HepG2 (cell line): Measurements from ENCODE around the gene DUS1L. TPM values are rescaled to one million over a fixed set of nuclear protein-coding genes. Genes with fewer than 3 reads are reported as not detected.

Experiments
- AGO2 ChIP-seq: fragments of 200-400 bp; formaldehyde crosslinking; optimal IDR thresholded peaks from 2 replicates; pipeline ENCODE3; 2017; ENCODE audit warnings: mild to moderate bottlenecking, low read depth, low read length, moderate library complexity
- AKAP8 ChIP-seq: sonication (generic); formaldehyde crosslinking; IDR thresholded peaks from 2 replicates; pipeline ENCODE4 v1.5.1; 2020; ENCODE audit warnings: mild to moderate bottlenecking, missing genetic modification reagents
- ASH2L ChIP-seq: fragments of 300-600, 200-600 bp; sonication (generic); IDR thresholded peaks from 2 replicates; pipeline ENCODE4 v1.7.0; 2017; ENCODE audit warnings: low read depth, mild to moderate bottlenecking, moderate library complexity, mixed read lengths, low read length; ENCODE audit not compliant: insufficient read length
- MIER3 ChIP-seq: IDR thresholded peaks from 2 replicates; pipeline ENCODE4 v1.6.1; 2016; ENCODE audit warnings: missing compliant biosample characterization, borderline replicate concordance
- NCOR1 ChIP-seq: fragments of 200-600 bp; sonication (generic); IDR thresholded peaks from 2 replicates; pipeline ENCODE4 v1.7.0; 2017; ENCODE audit warnings: antibody characterized with exemption, low read length, borderline replicate concordance
- POLR2AphosphoS5 ChIP-seq: IDR thresholded peaks from 2 replicates; pipeline ENCODE4 v1.6.1; 2012; ENCODE audit warnings: low read depth, low read length
- RFX5 ChIP-seq: IDR thresholded peaks from 2 replicates; pipeline ENCODE4 v1.6.1; 2011; ENCODE audit warnings: low read depth, low read length, improper control_type of control experiment
- SCMH1 ChIP-seq: sonication (generic); formaldehyde crosslinking; IDR thresholded peaks from 2 replicates; pipeline ENCODE4 v1.9.0; 2021; ENCODE audit warnings: missing genetic modification reagents, mild to moderate bottlenecking, borderline replicate concordance
- SRSF4 ChIP-seq: fragments of 200-400 bp; formaldehyde crosslinking; IDR thresholded peaks from one replicate; pipeline ENCODE4 v1.6.1; 2018; ENCODE audit warnings: mild to moderate bottlenecking, low read depth, low read length, moderate library complexity; ENCODE audit not compliant: poor library complexity, severe bottlenecking
- ZNF354B ChIP-seq: sonication (generic); formaldehyde crosslinking; IDR thresholded peaks from 2 replicates; pipeline ENCODE4 v1.8.0; 2022; ENCODE audit warnings: mild to moderate bottlenecking, missing genetic modification reagents
- ZNF550 ChIP-seq: sonication (generic); formaldehyde crosslinking; IDR thresholded peaks from 2 replicates; pipeline ENCODE4 v1.4.0; 2020; ENCODE audit warnings: mild to moderate bottlenecking, missing genetic modification reagents, borderline replicate concordance
- ZNF629 ChIP-seq: sonication (generic); formaldehyde crosslinking; conservative IDR thresholded peaks from 2 replicates; pipeline ENCODE4 v1.5.0; 2020; ENCODE audit warnings: missing genetic modification reagents
- polyA plus RNA-seq, 8 experiments: library from polyadenylated mRNA; depleted of rRNA in 3 of 8; stranded (reverse) in 7 of 8; unstranded in 1 of 8; fragments of >200 nt; fragmentation: Illumina TruSeq in 4 of 8; extraction: Trizol in 4 of 8; gene quantifications; 2 replicates each; pipeline versions ENCODE4 v1.2.1 to v1.2.3, GENCODE V29; 2011 to 2016; ENCODE audit warnings: low read depth in 4 of 8, missing spikeins in 1 of 8, mixed read lengths in 1 of 8; ENCODE audit not compliant: insufficient read depth in 1 of 8
- total RNA-seq, 5 experiments: library from RNA; depleted of rRNA; stranded (reverse); fragments of >200 nt; fragmentation: Illumina TruSeq; extraction: Trizol; gene quantifications; 2 replicates each; pipeline ENCODE4 v1.2.3, GENCODE V29; 2016; ENCODE audit warnings: low read depth in 1 of 5
- TF ChIP-seq, protein P1 (sequence below): sonication (generic); formaldehyde crosslinking; IDR thresholded peaks from 2 replicates; pipeline ENCODE4 v1.4.0; 2020; ENCODE audit warnings: low read depth, missing genetic modification reagents

The DUS1L gene
- total and polyA plus RNA-seq, 2 of the 13 experiments (the other 11 are each of a cell fraction or from before 2014, with no cell fraction given) = 81.0 to 109 TPM

DNA sequence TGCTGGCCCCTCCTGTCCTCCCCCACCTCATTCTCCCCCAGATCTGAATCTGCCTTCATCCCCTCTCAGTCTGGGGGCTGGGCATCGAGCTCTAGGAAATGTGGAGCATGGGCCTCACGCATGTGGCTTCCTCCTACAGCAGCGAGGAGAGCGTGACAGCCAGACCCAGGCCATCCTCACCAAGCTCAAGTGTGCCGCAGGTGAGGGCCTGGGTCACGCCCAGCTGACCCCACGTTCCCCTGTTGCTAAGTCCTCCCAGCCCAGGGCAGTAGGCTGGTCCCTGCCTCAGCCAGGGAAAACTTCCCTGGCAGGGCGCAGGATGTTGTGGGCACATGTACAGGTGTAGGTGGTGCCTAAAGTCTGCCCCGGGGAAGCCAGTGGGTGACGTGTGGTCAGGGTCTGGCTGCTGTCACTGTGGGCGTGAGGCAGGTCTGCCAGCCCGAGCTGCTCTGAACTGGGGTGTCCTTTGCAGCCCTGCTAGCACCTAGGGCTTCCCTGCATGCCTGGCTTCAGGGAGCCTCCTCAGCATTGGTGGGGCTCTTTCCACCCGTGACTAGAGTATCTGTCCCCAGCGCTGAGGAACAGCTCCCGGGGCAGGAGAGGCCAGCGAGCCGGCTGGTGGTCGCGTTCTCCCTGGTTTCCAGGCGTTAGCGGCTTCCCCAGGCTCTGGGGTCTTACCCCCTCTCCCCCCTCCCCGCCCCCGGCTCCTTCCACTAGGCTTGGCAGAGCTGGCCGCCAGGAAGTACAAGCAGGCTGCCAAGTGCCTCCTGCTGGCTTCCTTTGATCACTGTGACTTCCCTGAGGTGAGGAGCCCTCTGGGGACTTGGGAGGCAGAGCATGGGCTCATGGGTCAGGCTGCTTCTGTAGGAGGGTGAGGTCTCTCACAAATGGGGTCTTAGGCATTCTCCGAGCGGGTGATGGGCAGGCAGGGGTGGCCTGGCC lies 10.3 kb downstream of the DUS1L start (continued):
- TF ChIP-seq, protein P1, sequence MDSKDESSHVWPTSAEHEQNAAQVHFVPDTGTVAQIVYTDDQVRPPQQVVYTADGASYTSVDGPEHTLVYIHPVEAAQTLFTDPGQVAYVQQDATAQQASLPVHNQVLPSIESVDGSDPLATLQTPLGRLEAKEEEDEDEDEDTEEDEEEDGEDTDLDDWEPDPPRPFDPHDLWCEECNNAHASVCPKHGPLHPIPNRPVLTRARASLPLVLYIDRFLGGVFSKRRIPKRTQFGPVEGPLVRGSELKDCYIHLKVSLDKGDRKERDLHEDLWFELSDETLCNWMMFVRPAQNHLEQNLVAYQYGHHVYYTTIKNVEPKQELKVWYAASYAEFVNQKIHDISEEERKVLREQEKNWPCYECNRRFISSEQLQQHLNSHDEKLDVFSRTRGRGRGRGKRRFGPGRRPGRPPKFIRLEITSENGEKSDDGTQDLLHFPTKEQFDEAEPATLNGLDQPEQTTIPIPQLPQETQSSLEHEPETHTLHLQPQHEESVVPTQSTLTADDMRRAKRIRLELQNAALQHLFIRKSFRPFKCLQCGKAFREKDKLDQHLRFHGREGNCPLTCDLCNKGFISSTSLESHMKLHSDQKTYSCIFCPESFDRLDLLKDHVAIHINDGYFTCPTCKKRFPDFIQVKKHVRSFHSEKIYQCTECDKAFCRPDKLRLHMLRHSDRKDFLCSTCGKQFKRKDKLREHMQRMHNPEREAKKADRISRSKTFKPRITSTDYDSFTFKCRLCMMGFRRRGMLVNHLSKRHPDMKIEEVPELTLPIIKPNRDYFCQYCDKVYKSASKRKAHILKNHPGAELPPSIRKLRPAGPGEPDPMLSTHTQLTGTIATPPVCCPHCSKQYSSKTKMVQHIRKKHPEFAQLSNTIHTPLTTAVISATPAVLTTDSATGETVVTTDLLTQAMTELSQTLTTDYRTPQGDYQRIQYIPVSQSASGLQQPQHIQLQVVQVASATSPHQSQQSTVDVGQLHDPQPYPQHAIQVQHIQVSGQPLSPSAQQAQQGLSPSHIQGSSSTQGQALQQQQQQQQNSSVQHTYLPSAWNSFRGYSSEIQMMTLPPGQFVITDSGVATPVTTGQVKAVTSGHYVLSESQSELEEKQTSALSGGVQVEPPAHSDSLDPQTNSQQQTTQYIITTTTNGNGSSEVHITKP (CRISPR knock-in tag) = no peak
- TF ChIP-seq NCOR1 = no peak
- no peak for TF ChIP-seq ASH2L
- TF ChIP-seq SCMH1 (CRISPR knock-in tag) = no peak
- TF ChIP-seq ZNF354B (CRISPR knock-in tag) = no peak
- TF ChIP-seq MIER3 (CRISPR knock-in tag) = no peak
- TF ChIP-seq ZNF550 (CRISPR knock-in tag) = no peak
- TF ChIP-seq POLR2AphosphoS5 = peak; percentile 29; the same call in 1 of the 2 replicates
- no peak for TF ChIP-seq SRSF4
- peak; percentile 83 for TF ChIP-seq AGO2
- no peak for TF ChIP-seq RFX5
- TF ChIP-seq ZNF629 (CRISPR knock-in tag) = no peak
- 0 out of 2 replicates have a peak, but pooled peaks have one; percentile 38 for TF ChIP-seq AKAP8 (CRISPR knock-in tag)
